Measurements from ENCODE around the gene TMPRSS6. TPM values are rescaled to one million over a fixed set of nuclear protein-coding genes. Genes with fewer than 3 reads are reported as not detected.

TMPRSS6 gene
- total RNA-seq, 4 donors from 2014 or later = not detected

GRCh38 chr22:37095113-37095512, 14.4 kb downstream of the TMPRSS6 start:
- H3K27ac ChIP-seq = no peak overlapping the region
- H3K27me3 ChIP-seq = peaks cover 93% of the 10 kb centered on the region
- no peak for ATAC-seq
- H3K36me3 ChIP-seq = no peaks in the 10 kb centered on the region
- WGBS, 2 donors (ENCODE audit: low coverage in 1 of 2) = 40 to 79% methylated on average over 2 to 7 of the region's 11 CpGs
- TF ChIP-seq POLR2A (IDR thresholded peaks at IDR 0.05) = no peak
- TF ChIP-seq POLR2AphosphoS5 (IDR thresholded peaks at IDR 0.05) = no peak
- no peak for TF ChIP-seq CTCF (IDR thresholded peaks at IDR 0.05)
- no peak for TF ChIP-seq EP300 (IDR thresholded peaks at IDR 0.05)
- no peaks in the 10 kb centered on the region for H3K4me1 ChIP-seq
- H3K9me3 ChIP-seq = no peaks in the 10 kb centered on the region
- no peak overlapping the region for H3K4me3 ChIP-seq

DNA sequence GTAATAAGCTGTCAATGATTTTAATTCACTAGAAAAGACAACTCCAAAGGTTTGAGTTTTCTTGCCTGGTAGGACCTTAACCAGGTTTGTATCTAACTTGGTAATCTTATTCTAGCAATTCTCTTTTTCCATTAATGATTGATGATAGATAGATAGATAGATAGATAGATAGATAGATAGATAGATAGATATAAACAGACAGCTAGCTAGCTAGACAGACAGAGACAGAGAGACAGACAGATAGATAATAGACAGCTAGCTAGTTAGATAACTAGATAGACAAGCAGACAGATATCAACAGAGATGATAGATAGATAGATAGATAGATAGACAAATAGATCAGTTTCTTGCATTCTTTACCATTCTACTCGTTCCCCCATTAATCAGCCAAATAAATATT, 15.3 kb downstream of the TMPRSS6 start:
- no peak overlapping the region for H3K27ac ChIP-seq
- 60 to 70% methylated on average over 1 of the region's 1 CpG for WGBS, 2 donors (ENCODE audit: low coverage in 1 of 2)
- no peaks in the 10 kb centered on the region for H3K4me1 ChIP-seq
- ATAC-seq = no peak
- H3K4me3 ChIP-seq = no peak overlapping the region
- no peaks in the 10 kb centered on the region for H3K36me3 ChIP-seq
- H3K9me3 ChIP-seq = no peaks in the 10 kb centered on the region
- peaks cover 94% of the 10 kb centered on the region for H3K27me3 ChIP-seq
- TF ChIP-seq CTCF (IDR thresholded peaks at IDR 0.05) (no peak), POLR2A (IDR thresholded peaks at IDR 0.05) (no peak), POLR2AphosphoS5 (IDR thresholded peaks at IDR 0.05) (no peak), EP300 (IDR thresholded peaks at IDR 0.05) (no peak)

DNA sequence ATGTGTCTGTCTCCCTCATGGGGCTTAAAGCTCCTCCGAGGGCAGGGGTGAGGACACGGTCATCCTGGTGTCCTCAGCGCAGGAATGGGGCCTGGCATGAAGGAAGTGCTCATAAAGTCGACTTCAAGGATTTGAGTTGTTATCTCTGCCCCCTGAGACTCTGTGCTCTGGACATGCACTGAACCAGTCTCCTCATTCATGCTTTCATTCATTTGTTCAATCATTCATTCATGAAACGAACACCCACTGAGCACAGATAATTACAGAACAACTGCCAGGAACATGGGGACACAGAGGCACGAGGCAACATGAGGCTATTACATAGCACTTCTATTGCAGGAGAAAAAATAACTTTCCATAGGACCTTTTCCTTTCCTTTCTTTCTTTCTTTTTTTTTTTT, 16.5 kb downstream of the TMPRSS6 start:
- no peak overlapping the region for H3K4me3 ChIP-seq
- H3K27me3 ChIP-seq = peaks cover 94% of the 10 kb centered on the region
- TF ChIP-seq CTCF (IDR thresholded peaks at IDR 0.05) (no peak), EP300 (IDR thresholded peaks at IDR 0.05) (no peak), POLR2AphosphoS5 (IDR thresholded peaks at IDR 0.05) (no peak), POLR2A (IDR thresholded peaks at IDR 0.05) (no peak)
- no peaks in the 10 kb centered on the region for H3K4me1 ChIP-seq
- 53 to 57% methylated on average over 1 to 6 of the region's 6 CpGs for WGBS, 2 donors (ENCODE audit: low coverage in 1 of 2)
- H3K9me3 ChIP-seq = no peaks in the 10 kb centered on the region
- no peaks in the 10 kb centered on the region for H3K36me3 ChIP-seq
- ATAC-seq = no peak
- no peak overlapping the region for H3K27ac ChIP-seq

DNA sequence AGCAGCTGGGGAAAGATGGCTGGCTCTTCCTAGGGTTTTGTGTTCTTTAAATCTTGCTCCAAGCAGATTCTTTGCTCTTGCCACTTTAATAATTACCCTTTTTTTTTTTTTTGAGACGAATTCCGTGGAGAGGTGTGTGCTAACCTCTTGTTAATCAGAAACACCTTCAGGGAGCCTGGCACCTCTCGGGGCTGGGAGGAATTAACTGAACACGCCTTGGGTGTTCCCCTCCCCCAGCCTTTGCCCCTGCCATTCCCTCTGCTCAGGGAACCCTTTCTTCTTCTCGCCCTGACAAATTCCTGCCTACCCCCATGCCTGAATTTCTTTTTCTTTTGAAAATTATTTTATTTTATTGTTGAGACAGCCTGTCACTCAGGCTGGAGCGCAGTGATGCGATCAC, 17.5 kb downstream of the TMPRSS6 start:
- no peak for ATAC-seq
- H3K4me1 ChIP-seq = no peaks in the 10 kb centered on the region
- 74 to 75% methylated on average over 2 to 7 of the region's 7 CpGs for WGBS, 2 donors (ENCODE audit: low coverage in 1 of 2)

More for the DNA sequence above, 17.5 kb downstream of the TMPRSS6 start:
- Histone ChIP-seq H3K27me3 (peaks cover 95% of the 10 kb centered on the region), H3K36me3 (no peaks in the 10 kb centered on the region), H3K4me3 (no peak overlapping the region), H3K9me3 (no peaks in the 10 kb centered on the region), H3K27ac (no peak overlapping the region)
- TF ChIP-seq POLR2A (IDR thresholded peaks at IDR 0.05) (no peak), CTCF (IDR thresholded peaks at IDR 0.05) (no peak), EP300 (IDR thresholded peaks at IDR 0.05) (no peak), POLR2AphosphoS5 (IDR thresholded peaks at IDR 0.05) (no peak)
